Activated CD4-positive, CD25-positive, alpha-beta regulatory T cell treated with anti-CD3 and anti-CD28 coated beads, Interleukin-2, amount 50 U/mL, for 24 hours (primary cell): ENCODE results near the gene PLEKHA7.
"Not testable (repeated sequence)": the region's sequence is repeated elsewhere in the genome, so short reads cannot be mapped to it uniquely, and the experiment has no call there.

Experiments used
- ATAC-seq, 2 donors: fragments of 150-1000 bp; cut with Tn5 transposase; one replicate each; pipeline ENCODE4 v1.10.0; 2021; ENCODE audit warnings: mild to moderate bottlenecking in 1 of 2, moderate library complexity in 1 of 2

Gene PLEKHA7

GRCh38 chr11:17004486-17005148, 9.6 kb downstream of the PLEKHA7 start:
- no peak for ATAC-seq

- no peak for ATAC-seq
Observed at GRCh38 chr11:17003426-17003825, 10.8 kb downstream of the PLEKHA7 start.

GRCh38 chr11:17002543-17002942, 11.7 kb downstream of the PLEKHA7 start:
- ATAC-seq, result no peak

- ATAC-seq, result no peak
Observed at GRCh38 chr11:17001806-17002205, 12.4 kb downstream of the PLEKHA7 start.

- ATAC-seq, result no peak
Observed at GRCh38 chr11:17000987-17001386, 13.2 kb downstream of the PLEKHA7 start.

GRCh38 chr11:17000253-17000652, 14.0 kb downstream of the PLEKHA7 start:
- not testable (repeated sequence) for ATAC-seq

- no peak for ATAC-seq
Observed at GRCh38 chr11:16999116-16999515, 15.1 kb downstream of the PLEKHA7 start.

GRCh38 chr11:16997624-16998023, 16.6 kb downstream of the PLEKHA7 start:
- ATAC-seq, result no peak

- ATAC-seq, result no peak
Observed at GRCh38 chr11:16993495-16993894, 20.7 kb downstream of the PLEKHA7 start.

GRCh38 chr11:16992846-16993245, 21.4 kb downstream of the PLEKHA7 start:
- no peak for ATAC-seq

- ATAC-seq, result no peak
Observed at GRCh38 chr11:16989554-16989953, 24.7 kb downstream of the PLEKHA7 start.

- no peak for ATAC-seq
Observed at GRCh38 chr11:16987205-16987568, 27.0 kb downstream of the PLEKHA7 start.

- peak; percentile 87 to 90 for ATAC-seq
Observed at GRCh38 chr11:16986434-16987204, 27.6 kb downstream of the PLEKHA7 start.

GRCh38 chr11:16985297-16985696, 28.9 kb downstream of the PLEKHA7 start:
- ATAC-seq, result no peak

GRCh38 chr11:16984229-16984628, 30.0 kb downstream of the PLEKHA7 start:
- ATAC-seq, result no peak

GRCh38 chr11:16982809-16983208, 31.4 kb downstream of the PLEKHA7 start:
- ATAC-seq, result no peak

- no peak for ATAC-seq
Observed at GRCh38 chr11:16982256-16982671, 31.9 kb downstream of the PLEKHA7 start.

GRCh38 chr11:16981651-16982194, 32.5 kb downstream of the PLEKHA7 start:
- ATAC-seq, result no peak

GRCh38 chr11:16979703-16980622, 34.3 kb downstream of the PLEKHA7 start:
- ATAC-seq, result no peak

- ATAC-seq, result no peak
Observed at GRCh38 chr11:16977994-16978315, 36.3 kb downstream of the PLEKHA7 start.

GRCh38 chr11:16977136-16977993, 36.8 kb downstream of the PLEKHA7 start:
- no peak for ATAC-seq

GRCh38 chr11:16976379-16976778, 37.8 kb downstream of the PLEKHA7 start:
- no peak for ATAC-seq
